ENCODE data around the gene DNAJC18.
A peak's percentile ranks its signal among the peaks of the same experiment; 100 is the strongest.
"Not testable (repeated sequence)": the region's sequence is repeated elsewhere in the genome, so short reads cannot be mapped to it uniquely, and the experiment has no call there.

DNAJC18 gene

DNA sequence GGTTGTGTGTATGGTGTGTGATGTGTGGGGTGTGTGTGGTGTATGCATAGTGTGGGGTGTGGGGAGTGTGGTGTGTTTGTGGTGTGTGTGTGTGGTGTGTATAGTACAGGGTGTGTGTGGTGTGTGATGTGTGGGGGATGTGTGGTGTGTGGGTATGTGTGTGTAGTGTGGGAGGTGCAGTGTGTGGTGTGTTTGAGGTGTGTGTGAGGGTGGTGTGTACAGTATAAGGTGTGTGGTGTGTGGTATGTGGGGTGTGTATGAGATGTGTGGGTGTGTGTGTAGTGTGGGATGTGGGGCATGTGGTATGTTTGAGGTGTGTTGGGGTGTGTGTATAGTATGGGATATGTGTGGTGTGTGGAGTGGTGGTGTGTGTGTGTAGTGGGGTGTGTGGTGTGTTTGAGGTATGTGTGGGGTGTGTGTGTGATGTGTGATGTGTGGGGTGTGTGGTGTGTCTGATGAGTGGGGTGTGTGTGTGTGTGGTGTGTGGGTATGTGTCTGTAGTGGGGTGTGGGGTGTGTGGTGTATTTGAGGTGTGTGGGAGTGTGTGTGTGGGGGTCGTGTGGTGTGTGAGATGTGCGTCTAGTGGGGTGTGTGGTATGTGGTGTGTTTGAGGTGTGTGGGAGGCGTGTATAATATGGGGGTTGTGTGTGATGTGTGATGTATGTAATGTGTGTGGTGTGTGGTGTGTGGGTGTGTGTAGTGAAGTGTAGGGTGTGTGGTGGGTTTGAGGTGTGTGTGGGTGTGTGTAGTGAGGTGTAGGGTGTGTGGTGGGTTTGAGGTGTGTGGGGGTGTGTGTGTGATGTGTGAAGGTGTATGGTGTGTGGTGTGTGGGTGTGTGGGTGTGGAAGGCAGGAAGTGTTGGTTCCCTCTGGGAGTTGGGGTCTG lies 14.6 kb upstream of the DNAJC18 start:
- H3K4me3 Mint-ChIP-seq, result no peak overlapping the region
- H3K4me1 Mint-ChIP-seq (ENCODE audit: low read depth), result peaks cover 40% of the 10 kb centered on the region
- no peaks in the 10 kb centered on the region for H3K36me3 Mint-ChIP-seq
- no peaks in the 10 kb centered on the region for H3K9me3 Mint-ChIP-seq (ENCODE audit: low read depth)
- no peaks in the 10 kb centered on the region for H3K27me3 Mint-ChIP-seq
- peak overlapping the region; percentile 70 for H3K27ac Mint-ChIP-seq

DNA sequence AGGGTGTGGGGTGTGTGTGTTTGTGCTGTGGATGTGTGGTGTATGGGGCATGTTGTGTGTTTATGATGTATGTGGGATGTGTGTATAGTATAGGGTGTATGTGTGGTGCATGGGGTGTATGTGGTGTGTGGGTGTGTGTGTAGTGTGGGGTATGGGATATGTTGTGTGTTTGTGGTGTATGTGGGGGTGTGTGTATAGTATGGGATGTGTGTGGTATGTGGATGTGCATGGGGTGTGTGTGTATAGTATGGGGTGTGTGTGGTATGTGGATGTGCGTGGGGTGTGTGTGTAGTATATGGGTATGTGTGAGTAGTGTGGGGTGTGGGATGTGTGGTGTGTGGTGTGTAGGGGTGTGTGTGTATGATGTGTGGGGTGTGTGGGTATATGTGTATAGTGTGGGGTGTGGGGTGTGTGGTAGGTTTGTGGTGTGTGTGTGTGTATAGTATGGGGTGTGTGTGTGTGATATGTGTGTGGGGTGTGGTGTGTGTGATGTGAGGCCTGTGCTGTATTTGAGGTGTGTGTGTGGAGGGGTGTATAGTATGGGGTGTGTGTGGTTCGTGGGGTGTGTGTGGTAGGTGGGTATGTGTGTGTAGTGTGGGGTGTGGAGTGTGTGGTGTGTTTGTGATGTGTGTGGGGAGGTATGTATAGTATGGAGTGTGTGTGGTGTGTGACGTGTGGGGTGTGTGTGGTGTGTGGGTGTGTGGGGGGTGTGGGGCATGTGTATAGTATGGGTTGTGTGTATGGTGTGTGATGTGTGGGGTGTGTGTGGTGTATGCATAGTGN lies 12.7 kb upstream of the DNAJC18 start:
- Mint-ChIP-seq H3K36me3 (no peaks in the 10 kb centered on the region), H3K27ac (no peak overlapping the region), H3K4me3 (no peak overlapping the region), H3K9me3 (ENCODE audit: low read depth) (no peaks in the 10 kb centered on the region), H3K4me1 (ENCODE audit: low read depth) (peaks cover 42% of the 10 kb centered on the region), H3K27me3 (no peaks in the 10 kb centered on the region)

DNA sequence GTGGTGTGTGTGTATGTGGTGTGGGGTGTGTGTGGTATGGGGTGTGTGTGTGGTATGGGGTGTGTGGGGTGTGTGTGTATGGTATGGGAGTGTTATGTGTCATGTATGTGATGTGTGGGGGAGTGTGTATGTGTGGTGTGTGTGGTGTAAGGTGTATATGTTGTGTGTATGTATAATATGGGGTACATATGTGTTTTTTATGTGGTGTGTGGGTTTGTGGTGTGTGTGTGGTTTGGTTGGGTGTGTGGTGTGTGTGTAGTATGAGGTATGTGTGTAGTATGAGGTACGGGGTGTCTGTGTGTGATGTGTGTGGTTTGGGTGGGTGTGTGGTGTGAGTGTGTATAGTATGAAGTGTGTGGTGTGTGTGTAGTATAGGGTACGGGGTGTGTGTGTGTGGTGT lies 11.9 kb upstream of the DNAJC18 start:
- no peak overlapping the region for H3K4me3 Mint-ChIP-seq
- H3K4me1 Mint-ChIP-seq (ENCODE audit: low read depth), result peaks cover 40% of the 10 kb centered on the region
- H3K27me3 Mint-ChIP-seq, result no peaks in the 10 kb centered on the region
- no peaks in the 10 kb centered on the region for H3K36me3 Mint-ChIP-seq
- no peak overlapping the region for H3K27ac Mint-ChIP-seq
- H3K9me3 Mint-ChIP-seq (ENCODE audit: low read depth), result no peaks in the 10 kb centered on the region

DNA sequence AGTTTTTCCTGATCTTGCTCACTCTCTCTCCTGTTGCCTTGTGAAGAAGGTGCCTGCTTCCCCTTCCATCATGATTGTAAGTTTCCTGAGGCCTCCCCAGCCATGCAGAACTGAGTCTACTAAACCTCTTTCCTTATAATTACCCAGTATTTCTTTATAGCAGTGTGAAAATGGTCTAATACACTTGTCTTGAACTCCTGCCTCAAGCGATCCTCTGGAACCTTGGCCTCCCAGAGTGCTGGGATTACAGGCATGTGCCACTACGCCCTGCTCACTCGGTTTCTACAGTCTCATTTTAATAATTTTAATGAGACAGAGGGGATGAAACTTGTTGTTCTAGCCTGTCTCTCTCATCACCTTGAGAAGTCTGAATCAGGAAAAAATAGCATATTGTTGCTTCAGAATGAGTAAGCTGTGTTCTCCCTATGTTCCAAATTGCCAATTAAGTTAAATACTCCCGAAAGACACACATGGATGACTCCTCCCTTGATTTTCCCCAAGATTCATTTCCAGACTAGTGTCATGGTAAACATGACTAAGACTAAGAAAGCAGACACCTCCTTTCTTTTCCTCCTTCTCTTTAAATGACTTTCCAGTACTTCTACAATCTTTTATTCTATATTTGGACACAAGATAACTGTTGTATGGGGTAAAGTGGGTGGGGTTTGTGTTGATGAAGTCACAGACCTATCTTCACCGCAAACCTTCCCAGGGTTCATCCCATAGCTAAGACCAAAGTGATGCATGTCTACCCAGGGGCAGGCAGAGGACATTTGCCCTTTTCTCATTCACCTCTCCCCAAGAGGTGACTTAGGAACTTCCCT lies 7.8 kb upstream of the DNAJC18 start:
- Mint-ChIP-seq H3K9me3 (ENCODE audit: low read depth) (no peaks in the 10 kb centered on the region), H3K4me3 (peak overlapping the region; percentile 8), H3K4me1 (ENCODE audit: low read depth) (peaks cover 42% of the 10 kb centered on the region), H3K27ac (peak overlapping the region; percentile 86), H3K27me3 (no peaks in the 10 kb centered on the region), H3K36me3 (no peaks in the 10 kb centered on the region)

DNA sequence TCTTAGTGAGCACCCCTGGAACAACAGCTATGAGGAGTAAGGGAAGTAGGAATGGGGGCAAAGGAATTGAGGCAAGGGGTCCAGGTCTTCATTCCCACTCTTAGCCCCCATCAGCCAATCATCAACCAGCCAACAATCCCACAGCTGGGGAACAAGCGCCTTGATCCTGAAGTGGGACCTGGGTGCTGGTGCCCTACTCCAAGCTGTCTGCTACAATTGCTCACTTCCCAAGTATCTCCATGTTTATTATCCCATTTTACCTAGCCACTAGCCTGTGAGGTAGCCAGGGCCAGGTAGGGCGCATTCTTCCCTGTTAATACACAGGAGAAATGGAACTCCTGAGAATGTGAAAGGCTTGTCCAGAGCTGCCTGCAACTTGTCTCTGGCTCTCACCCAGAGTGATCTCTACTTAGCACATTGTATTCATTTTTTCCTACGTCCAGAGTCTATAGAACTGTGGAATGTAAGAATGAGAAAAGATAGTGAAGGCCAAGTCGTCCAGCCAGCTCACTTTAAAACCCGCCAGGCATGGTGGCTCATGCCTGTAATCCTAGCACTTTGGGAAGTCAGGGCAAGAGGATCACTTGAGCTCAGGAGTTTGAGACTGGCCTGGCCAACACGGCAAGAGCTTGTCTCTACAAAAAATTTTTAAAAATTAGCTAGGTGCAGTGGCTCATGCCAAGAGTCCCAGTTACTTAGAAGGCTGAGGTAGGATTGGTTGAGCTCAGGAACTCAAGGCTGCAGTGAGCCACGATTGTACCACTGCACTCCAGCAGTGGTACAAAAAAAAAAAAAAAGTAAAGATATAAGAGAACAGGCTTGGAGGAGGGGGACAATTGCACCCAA lies 6.2 kb upstream of the DNAJC18 start:
- no peaks in the 10 kb centered on the region for H3K27me3 Mint-ChIP-seq
- no peaks in the 10 kb centered on the region for H3K36me3 Mint-ChIP-seq
- no peak overlapping the region for H3K4me3 Mint-ChIP-seq
- no peaks in the 10 kb centered on the region for H3K9me3 Mint-ChIP-seq (ENCODE audit: low read depth)
- H3K27ac Mint-ChIP-seq, result no peak overlapping the region
- peaks cover 42% of the 10 kb centered on the region for H3K4me1 Mint-ChIP-seq (ENCODE audit: low read depth)

DNA sequence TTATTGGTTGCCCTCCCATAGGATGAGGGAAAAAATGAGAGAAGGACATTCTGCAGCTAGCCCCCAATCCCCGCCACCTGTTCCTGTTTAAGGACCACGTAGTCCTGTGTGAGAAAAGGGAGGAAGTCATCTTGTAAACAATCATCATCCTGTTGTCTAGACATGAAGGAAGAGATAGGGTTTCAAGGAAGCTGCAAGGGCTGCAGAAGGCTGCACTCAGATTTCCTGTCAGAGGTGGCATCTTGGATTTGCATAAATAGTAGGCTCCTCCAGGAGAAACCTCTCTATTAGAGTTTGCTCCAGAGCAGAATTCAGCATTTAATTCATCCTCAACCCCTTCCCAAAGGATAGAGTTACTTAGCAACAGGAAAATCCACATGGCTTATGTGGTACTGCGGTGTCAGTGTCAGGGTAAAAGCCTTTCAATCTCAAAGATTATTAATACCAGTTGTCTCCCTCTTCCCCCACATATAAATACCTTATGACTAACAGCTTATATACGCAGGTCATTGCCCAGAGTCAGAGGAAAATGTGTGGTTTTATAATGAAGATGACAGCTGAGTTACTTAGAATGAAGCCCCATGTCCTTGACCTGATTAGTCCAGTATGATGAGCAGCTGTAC lies 4.6 kb upstream of the DNAJC18 start:
- no peak overlapping the region for H3K4me3 Mint-ChIP-seq
- no peaks in the 10 kb centered on the region for H3K27me3 Mint-ChIP-seq
- no peaks in the 10 kb centered on the region for H3K9me3 Mint-ChIP-seq (ENCODE audit: low read depth)
- peaks cover 52% of the 10 kb centered on the region for H3K4me1 Mint-ChIP-seq (ENCODE audit: low read depth)
- H3K27ac Mint-ChIP-seq, result peak overlapping the region; percentile 18
- H3K36me3 Mint-ChIP-seq, result no peaks in the 10 kb centered on the region

DNA sequence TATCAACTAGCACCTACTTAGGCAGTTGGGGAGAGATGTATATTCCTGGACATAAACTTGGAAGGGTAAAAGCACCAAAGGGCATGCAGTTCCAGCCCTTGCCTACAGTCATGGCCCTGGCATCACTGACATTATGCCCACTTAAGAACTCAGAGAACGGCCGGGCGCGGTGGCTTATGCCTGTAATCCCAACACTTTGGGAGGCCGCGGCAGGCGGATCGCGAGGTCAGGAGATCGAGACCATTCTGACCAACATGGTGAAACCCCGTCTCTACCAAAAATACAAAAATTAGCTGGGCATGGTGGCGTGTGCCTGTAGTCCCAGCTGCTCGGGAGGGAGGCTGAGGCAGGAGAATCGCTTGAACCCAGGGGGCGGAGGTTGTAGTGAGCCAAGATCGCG lies 1.1 kb upstream of the DNAJC18 start:
- not testable (repeated sequence) for H3K4me3 Mint-ChIP-seq; H3K27me3 Mint-ChIP-seq; H3K36me3 Mint-ChIP-seq; H3K9me3 Mint-ChIP-seq (ENCODE audit: low read depth); H3K27ac Mint-ChIP-seq
- peaks cover 40% of the 10 kb centered on the region for H3K4me1 Mint-ChIP-seq (ENCODE audit: low read depth)

DNA sequence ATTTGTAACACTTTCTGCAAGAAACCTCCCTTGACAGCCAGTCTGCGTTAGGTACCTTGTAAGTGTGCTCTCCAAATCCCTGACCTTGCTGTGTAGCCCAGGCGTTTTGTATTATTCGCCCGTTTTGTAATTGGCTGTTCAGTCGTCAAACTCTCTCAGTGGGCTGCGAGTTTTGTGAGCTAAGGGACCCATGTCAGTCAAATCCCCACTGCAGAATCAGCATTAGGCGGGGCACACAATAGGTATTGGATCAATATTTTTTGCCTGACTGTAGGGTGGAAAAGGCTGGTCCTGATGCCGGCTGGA lies 665 bp downstream of the DNAJC18 start:
- Mint-ChIP-seq H3K36me3 (peaks cover 4% of the 10 kb centered on the region), H3K27me3 (no peaks in the 10 kb centered on the region), H3K4me1 (ENCODE audit: low read depth) (peaks cover 33% of the 10 kb centered on the region), H3K9me3 (ENCODE audit: low read depth) (no peaks in the 10 kb centered on the region), H3K4me3 (peak overlapping the region; percentile 98), H3K27ac (peak overlapping the region; percentile 66)

DNA sequence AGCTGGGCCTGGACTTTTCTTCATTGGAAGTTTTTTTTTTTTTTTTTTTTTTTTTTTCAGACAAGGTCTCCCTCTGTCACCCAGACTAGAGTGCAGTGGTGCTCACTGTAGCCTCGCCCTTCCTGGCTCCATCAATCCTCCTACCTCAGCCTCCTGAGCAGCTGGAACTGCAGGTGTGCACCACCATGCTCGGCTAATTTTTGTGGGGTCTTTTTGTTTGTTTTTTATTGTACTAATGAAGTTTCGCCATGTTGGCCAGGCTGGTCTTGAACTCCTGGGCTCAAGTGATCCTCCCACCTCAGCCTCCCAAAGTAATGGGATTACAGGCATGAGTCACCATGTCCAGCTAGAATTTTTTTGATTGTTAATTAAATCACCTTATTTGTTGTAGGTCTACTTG lies 3.6 kb downstream of the DNAJC18 start:
- H3K27me3 Mint-ChIP-seq, result no peaks in the 10 kb centered on the region
- no peak overlapping the region for H3K27ac Mint-ChIP-seq
- peaks cover 28% of the 10 kb centered on the region for H3K4me1 Mint-ChIP-seq (ENCODE audit: low read depth)
- no peaks in the 10 kb centered on the region for H3K9me3 Mint-ChIP-seq (ENCODE audit: low read depth)
- no peak overlapping the region for H3K4me3 Mint-ChIP-seq
- H3K36me3 Mint-ChIP-seq, result peaks cover 4% of the 10 kb centered on the region

DNA sequence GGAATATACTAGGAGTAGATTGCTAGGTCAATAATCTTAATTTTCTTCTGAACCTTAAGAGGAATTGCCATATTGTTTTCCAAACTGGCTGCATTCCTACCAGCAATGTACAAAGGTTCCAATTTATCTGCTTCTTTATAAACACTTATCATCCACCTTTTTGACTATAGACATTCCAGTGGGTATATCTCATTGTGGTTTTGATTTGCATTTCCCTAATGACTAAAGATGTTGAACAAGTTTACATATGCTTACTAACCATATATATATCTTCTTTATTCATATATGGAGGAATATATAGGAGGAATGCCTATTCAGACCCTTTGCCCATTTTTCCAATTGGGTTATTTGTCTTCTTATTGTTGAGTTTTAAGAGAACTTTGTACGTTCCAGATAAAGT lies 7.6 kb downstream of the DNAJC18 start:
- Mint-ChIP-seq H3K4me3 (no peak overlapping the region), H3K27ac (no peak overlapping the region), H3K9me3 (ENCODE audit: low read depth) (no peaks in the 10 kb centered on the region), H3K27me3 (no peaks in the 10 kb centered on the region), H3K36me3 (peaks cover 4% of the 10 kb centered on the region), H3K4me1 (ENCODE audit: low read depth) (peaks cover 15% of the 10 kb centered on the region)

DNA sequence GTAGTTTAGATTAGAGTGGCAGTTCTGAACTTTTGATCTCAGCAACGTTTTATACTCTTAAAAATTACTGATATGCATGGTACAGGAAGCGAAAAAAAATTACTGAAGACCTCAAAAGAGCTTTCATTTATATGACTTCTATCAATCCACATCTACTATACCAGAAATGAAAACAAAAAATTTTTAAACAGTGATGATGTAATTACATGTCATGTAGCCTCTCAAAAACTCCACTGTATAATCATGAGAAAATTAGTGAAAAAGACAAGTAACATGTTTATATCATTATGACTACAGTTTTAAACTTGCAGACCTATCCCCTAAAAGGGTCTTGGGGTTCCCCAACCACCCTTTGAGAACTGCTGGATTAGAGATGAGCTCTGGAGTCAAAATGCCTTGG lies 9.3 kb downstream of the DNAJC18 start:
- Mint-ChIP-seq H3K27me3 (no peaks in the 10 kb centered on the region), H3K36me3 (peaks cover 4% of the 10 kb centered on the region), H3K4me3 (no peak overlapping the region), H3K4me1 (ENCODE audit: low read depth) (peaks cover 15% of the 10 kb centered on the region), H3K27ac (peak overlapping the region; percentile 58), H3K9me3 (ENCODE audit: low read depth) (no peaks in the 10 kb centered on the region)

DNA sequence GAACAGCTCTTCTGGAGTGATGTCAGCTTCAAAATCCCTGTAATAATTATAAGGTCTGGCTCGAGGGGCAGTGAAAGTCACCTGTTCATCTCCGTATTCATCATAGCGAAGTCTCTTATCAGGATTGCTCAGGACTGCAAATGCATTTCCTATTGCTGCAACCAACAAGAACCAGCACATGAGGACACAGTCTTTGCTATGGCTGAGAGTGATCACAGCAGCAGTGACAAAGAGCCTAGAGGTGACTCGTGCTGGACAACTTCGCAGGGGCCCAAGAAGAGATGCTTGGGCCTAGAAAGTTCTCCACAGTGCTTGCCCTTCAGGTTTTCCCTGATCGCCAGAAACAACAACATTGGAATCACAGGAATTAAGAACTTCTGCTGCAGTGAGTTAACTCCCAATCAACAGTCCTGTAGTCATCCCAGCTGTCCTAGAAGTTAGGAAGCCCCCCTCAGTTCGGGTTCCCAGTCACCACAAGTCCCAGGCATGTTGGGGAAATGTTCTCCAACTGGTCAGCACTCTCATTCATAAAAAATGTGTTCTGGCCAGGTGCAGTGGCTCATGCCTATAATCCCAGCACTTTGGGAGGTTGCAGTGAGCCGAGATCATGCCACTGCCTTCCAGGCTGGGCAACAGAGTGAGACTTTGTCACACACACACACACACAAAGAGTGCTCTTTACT lies 13.0 kb downstream of the DNAJC18 start:
- H3K4me3 Mint-ChIP-seq, result no peak overlapping the region
- H3K36me3 Mint-ChIP-seq, result peaks cover 11% of the 10 kb centered on the region
- H3K9me3 Mint-ChIP-seq (ENCODE audit: low read depth), result no peaks in the 10 kb centered on the region
- peaks cover 19% of the 10 kb centered on the region for H3K4me1 Mint-ChIP-seq (ENCODE audit: low read depth)
- no peak overlapping the region for H3K27ac Mint-ChIP-seq
- no peaks in the 10 kb centered on the region for H3K27me3 Mint-ChIP-seq

DNA sequence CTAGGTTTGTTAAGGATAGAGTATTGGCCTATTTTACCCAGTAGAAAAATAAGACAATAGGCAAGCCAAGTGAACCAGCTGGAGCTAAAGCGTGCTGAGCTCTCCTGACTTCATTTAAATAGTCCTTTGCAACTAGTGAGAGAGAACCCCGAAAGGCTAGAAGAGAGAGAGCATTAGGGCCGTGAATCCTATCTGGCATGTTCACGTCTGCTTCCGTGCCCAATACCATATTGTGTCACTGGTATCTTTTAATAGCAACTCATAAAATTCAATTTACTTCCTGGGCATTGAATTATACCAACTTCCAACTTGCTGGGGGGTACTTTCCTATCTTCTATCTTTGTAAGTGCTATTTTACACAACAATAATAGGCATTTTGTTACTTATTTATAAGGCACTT lies 13.8 kb downstream of the DNAJC18 start:
- Mint-ChIP-seq H3K4me3 (no peak overlapping the region), H3K9me3 (ENCODE audit: low read depth) (no peaks in the 10 kb centered on the region), H3K36me3 (peaks cover 11% of the 10 kb centered on the region), H3K4me1 (ENCODE audit: low read depth) (peaks cover 14% of the 10 kb centered on the region), H3K27ac (no peak overlapping the region), H3K27me3 (no peaks in the 10 kb centered on the region)

Data from activated naive CD8-positive, alpha-beta T cell (primary cell).